GDM1 (cell line): ENCODE results near the gene GGNBP2.

Experiments used
- DNase-seq: peaks from one replicate; lab custom pipeline; 2025; lab: John Stamatoyannopoulos, UW

Gene GGNBP2

GRCh38 chr17:36523113-36523512 is 21.6 kb upstream of the GGNBP2 start:
- no peak for DNase-seq

- DNase-seq = no peak
Measured at GRCh38 chr17:36524428-36524876, 20.3 kb upstream of the GGNBP2 start.

- DNase-seq = no peak
Measured at GRCh38 chr17:36525113-36525512, 19.6 kb upstream of the GGNBP2 start.

GRCh38 chr17:36525888-36526287 is 18.8 kb upstream of the GGNBP2 start:
- DNase-seq = no peak

- no peak for DNase-seq
Measured at GRCh38 chr17:36527621-36528250, 17.0 kb upstream of the GGNBP2 start.

- no peak for DNase-seq
Measured at GRCh38 chr17:36529121-36529520, 15.6 kb upstream of the GGNBP2 start.

- no peak for DNase-seq
Measured at GRCh38 chr17:36532435-36532975, 12.2 kb upstream of the GGNBP2 start.

- peak; percentile 23 for DNase-seq
Measured at GRCh38 chr17:36533935-36534839, 10.5 kb upstream of the GGNBP2 start.

- peak; percentile 86 for DNase-seq
Measured at GRCh38 chr17:36534840-36535668, 9.7 kb upstream of the GGNBP2 start, which contains the start of the genes MYO19 and PIGW. Gene MYO19 (minus strand): TSS chr17:36534868. CDS start chr17:36532538, 2,330 bp downstream. Gene PIGW (plus strand): TSS chr17:36534987. CDS start chr17:36537102, 2,115 bp downstream.

GRCh38 chr17:36535669-36536081 is 9.0 kb upstream of the GGNBP2 start:
- no peak for DNase-seq

- no peak for DNase-seq
Measured at GRCh38 chr17:36540696-36541095, 4.0 kb upstream of the GGNBP2 start.

- DNase-seq = no peak
Measured at GRCh38 chr17:36542755-36543154, 2.0 kb upstream of the GGNBP2 start.

GRCh38 chr17:36544044-36544306 is 744 bp upstream of the GGNBP2 start:
- DNase-seq = peak; percentile 22

- no peak for DNase-seq
Measured at GRCh38 chr17:36545077-36545464, 352 bp downstream of the GGNBP2 start.

- peak; percentile 95 for DNase-seq
Measured at GRCh38 chr17:36545465-36546417, 1.0 kb downstream of the GGNBP2 start.

GRCh38 chr17:36546418-36547093 is 1.8 kb downstream of the GGNBP2 start:
- no peak for DNase-seq

- DNase-seq = no peak
Measured at GRCh38 chr17:36547776-36548175, 3.1 kb downstream of the GGNBP2 start.

- no peak for DNase-seq
Measured at GRCh38 chr17:36550491-36551417, 6.0 kb downstream of the GGNBP2 start.

GRCh38 chr17:36553459-36553858 is 8.7 kb downstream of the GGNBP2 start:
- no peak for DNase-seq
